Fibroblast of skin of left quadriceps (primary cell): ENCODE measurements around the gene GSE1.

Experiments used
- DNase-seq, 2 experiments: peaks; one replicate each; pipeline ENCODE4 v3.0.0-alpha.2; 2013; ENCODE audit warnings: low read depth in 2 of 2

The GSE1 gene

GRCh38 chr16:85612801-85613603 lies at the start of gene GSE1:
GSE1 (plus strand) TSS chr16:85613322; CDS start chr16:85613392, 70 bp downstream.
- peak in 1 of 2 experiments; percentile 35 for DNase-seq

- DNase-seq, result no peak
These were observed 49.4 kb upstream of the GSE1 start for GRCh38 chr16:85563515-85564276.

GRCh38 chr16:85564277-85565051 lies 48.7 kb upstream of the GSE1 start:
- no peak for DNase-seq

- no peak for DNase-seq
These were observed 47.8 kb upstream of the GSE1 start for GRCh38 chr16:85565340-85565739.

- DNase-seq, result no peak
These were observed 47.2 kb upstream of the GSE1 start for GRCh38 chr16:85565801-85566526.

- DNase-seq, result no peak
These were observed 46.5 kb upstream of the GSE1 start for GRCh38 chr16:85566561-85567100.

GRCh38 chr16:85567101-85567866 lies 45.8 kb upstream of the GSE1 start:
- DNase-seq, result no peak

GRCh38 chr16:85567935-85568334 lies 45.2 kb upstream of the GSE1 start:
- no peak for DNase-seq

GRCh38 chr16:85568519-85568918 lies 44.6 kb upstream of the GSE1 start:
- DNase-seq, result no peak

- DNase-seq, result no peak
These were observed 44.0 kb upstream of the GSE1 start for GRCh38 chr16:85569039-85569614.

GRCh38 chr16:85569615-85570212 lies 43.4 kb upstream of the GSE1 start:
- DNase-seq, result peak in 1 of 2 experiments; percentile 23

- DNase-seq, result no peak
These were observed 42.8 kb upstream of the GSE1 start for GRCh38 chr16:85570213-85570734.

GRCh38 chr16:85570735-85571562 lies 42.2 kb upstream of the GSE1 start:
- no peak for DNase-seq

GRCh38 chr16:85571563-85571812 lies 41.6 kb upstream of the GSE1 start:
- DNase-seq, result no peak

GRCh38 chr16:85571813-85572619 lies 41.1 kb upstream of the GSE1 start:
- DNase-seq, result no peak

GRCh38 chr16:85573045-85573695 lies 40.0 kb upstream of the GSE1 start:
- DNase-seq, result no peak
